Measurements from ENCODE around the gene ENC1. TPM values are rescaled to one million over a fixed set of nuclear protein-coding genes. Genes with fewer than 3 reads are reported as not detected.

The ENC1 gene
- total RNA-seq, 1 experiment from 2014 or later = 30.0 TPM

- Histone ChIP-seq H3K27ac (ENCODE audit: low read depth, low read length) (no peak overlapping the region), H3K9ac (ENCODE audit: low read length) (no peak overlapping the region), H3K36me3 (ENCODE audit: control insufficient read depth in 1 of 2, insufficient read depth in 2 of 2, low read length in 2 of 2) (no peaks in the 10 kb centered on the region), H3K79me2 (ENCODE audit: insufficient read depth, low read length) (no peaks in the 10 kb centered on the region), H3K27me3 (ENCODE audit: insufficient read depth, low read length) (no peaks in the 10 kb centered on the region), H3K9me3 (ENCODE audit: control insufficient read depth in 1 of 2, insufficient read depth in 1 of 2, low read depth in 1 of 2, low read length in 2 of 2) (no peaks in the 10 kb centered on the region), H3K4me3 (replicated peaks in 1 of 2; ENCODE audit: low read depth in 1 of 2, low read length in 2 of 2) (no peak overlapping the region), H2AFZ (ENCODE audit: low read depth, low read length, poor library complexity, severe bottlenecking) (no peak overlapping the region), H3K9me2 (ENCODE audit: insufficient read depth) (no peaks in the 10 kb centered on the region), H3K4me1 (ENCODE audit: control insufficient read depth in 1 of 2, insufficient read depth in 2 of 2, low read length in 2 of 2) (peaks cover 29 to 31% of the 10 kb centered on the region in 2 experiments), H4K20me1 (ENCODE audit: insufficient read depth) (no peaks in the 10 kb centered on the region), H3K4me2 (ENCODE audit: low read length) (peak overlapping the region; percentile 27; the same call in 1 of the 2 replicates)
- CTCF ChIA-PET = interaction anchor here (1.4 kb wide), 1 partner anchor 739 kb away, joined by 3 read pairs; no protein-coding TSS in a partner anchor
- no peak for TF ChIP-seq ZNF274 (IDR thresholded peaks at IDR 0.05; ENCODE audit: low read depth, low read length)
- TF ChIP-seq TCF7L2 (IDR thresholded peaks at IDR 0.05; ENCODE audit: borderline replicate concordance, extremely low read depth, insufficient read depth, insufficient read length) = no peak
- TF ChIP-seq, protein P1, sequence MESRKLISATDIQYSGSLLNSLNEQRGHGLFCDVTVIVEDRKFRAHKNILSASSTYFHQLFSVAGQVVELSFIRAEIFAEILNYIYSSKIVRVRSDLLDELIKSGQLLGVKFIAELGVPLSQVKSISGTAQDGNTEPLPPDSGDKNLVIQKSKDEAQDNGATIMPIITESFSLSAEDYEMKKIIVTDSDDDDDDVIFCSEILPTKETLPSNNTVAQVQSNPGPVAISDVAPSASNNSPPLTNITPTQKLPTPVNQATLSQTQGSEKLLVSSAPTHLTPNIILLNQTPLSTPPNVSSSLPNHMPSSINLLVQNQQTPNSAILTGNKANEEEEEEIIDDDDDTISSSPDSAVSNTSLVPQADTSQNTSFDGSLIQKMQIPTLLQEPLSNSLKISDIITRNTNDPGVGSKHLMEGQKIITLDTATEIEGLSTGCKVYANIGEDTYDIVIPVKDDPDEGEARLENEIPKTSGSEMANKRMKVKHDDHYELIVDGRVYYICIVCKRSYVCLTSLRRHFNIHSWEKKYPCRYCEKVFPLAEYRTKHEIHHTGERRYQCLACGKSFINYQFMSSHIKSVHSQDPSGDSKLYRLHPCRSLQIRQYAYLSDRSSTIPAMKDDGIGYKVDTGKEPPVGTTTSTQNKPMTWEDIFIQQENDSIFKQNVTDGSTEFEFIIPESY (IDR thresholded peaks at IDR 0.05; ENCODE audit: extremely low read depth, insufficient replicate concordance, low read length) = no peak
- TF ChIP-seq RAD21 (IDR thresholded peaks at IDR 0.05; ENCODE audit: low read depth) = no peak
- no peak for TF ChIP-seq EZH2phosphoT487 (IDR thresholded peaks at IDR 0.05; ENCODE audit: borderline replicate concordance)
- no peak for TF ChIP-seq POLR2A (IDR thresholded peaks at IDR 0.05; ENCODE audit: borderline replicate concordance, extremely low read depth, insufficient read depth, insufficient read length)
- no peak for TF ChIP-seq CTCF (IDR thresholded peaks at IDR 0.05 in 2 of 3, conservative IDR thresholded peaks at IDR 0.05 in 1 of 3; ENCODE audit: borderline replicate concordance in 1 of 3, insufficient read depth in 1 of 3, low read depth in 2 of 3, low read length in 2 of 3)
- no peak for TF ChIP-seq CBX3 (IDR thresholded peaks at IDR 0.05; ENCODE audit: low read depth)
- no peak for TF ChIP-seq EGR1 (IDR thresholded peaks at IDR 0.05; ENCODE audit: low read depth)
- TF ChIP-seq YY1 (IDR thresholded peaks at IDR 0.05; ENCODE audit: extremely low read depth, insufficient replicate concordance, low read depth, low read length) = no peak
- TF ChIP-seq CEBPB (IDR thresholded peaks at IDR 0.05; ENCODE audit: low read depth) = no peak
- TF ChIP-seq SIN3A (IDR thresholded peaks at IDR 0.05; ENCODE audit: low read depth) = no peak
- no peak for TF ChIP-seq SRF (IDR thresholded peaks at IDR 0.05; ENCODE audit: low read depth)
- no peak for TF ChIP-seq ELF1 (IDR thresholded peaks at IDR 0.05; ENCODE audit: borderline replicate concordance, low read depth)
- TF ChIP-seq ZFX (IDR thresholded peaks at IDR 0.05) = no peak
- TF ChIP-seq POLR2AphosphoS5 (IDR thresholded peaks at IDR 0.05; ENCODE audit: low read depth, low read length) = no peak
- TF ChIP-seq JUND (IDR thresholded peaks at IDR 0.05) = no peak
- intact Hi-C loops (cut with micrococcal nuclease) = loop anchor here (5.0 to 10.0 kb wide), 2 partner anchors 590 to 832 kb away; no protein-coding TSS in a partner anchor
- RAD21 ChIA-PET (ENCODE audit: low non-redundant PET in 1 of 2, low total read pairs in 2 of 2, uncharacterized antibody in 2 of 2, unreplicated experiment in 2 of 2) = interaction anchor here (0.6 to 1.1 kb wide), 2 partner anchors 17 to 375 kb away, joined by 3 to 4 read pairs; no protein-coding TSS in a partner anchor
- POLR2A ChIA-PET = no interaction called here
- no TSS peak for BruUV-seq (replicated peaks)
- ATAC-seq = no peak
- no peak for DNase-seq (ENCODE audit: low read depth, low spot score)
Observed at GRCh38 chr5:74647096-74647495, 6.6 kb upstream of the ENC1 start.

All from HCT116 (cell line).